HG03196 (cell line): Measurements from ENCODE around the gene MRPL53.
"Not testable (repeated sequence)": the region's sequence is repeated elsewhere in the genome, so short reads cannot be mapped to it uniquely, and the experiment has no call there.

Source experiments
- ATAC-seq: cut with Tn5 transposase; IDR thresholded peaks from one replicate; pipeline ENCODE4 v1.9.1; 2021; ENCODE audit not compliant: unreplicated experiment

Gene MRPL53

DNA sequence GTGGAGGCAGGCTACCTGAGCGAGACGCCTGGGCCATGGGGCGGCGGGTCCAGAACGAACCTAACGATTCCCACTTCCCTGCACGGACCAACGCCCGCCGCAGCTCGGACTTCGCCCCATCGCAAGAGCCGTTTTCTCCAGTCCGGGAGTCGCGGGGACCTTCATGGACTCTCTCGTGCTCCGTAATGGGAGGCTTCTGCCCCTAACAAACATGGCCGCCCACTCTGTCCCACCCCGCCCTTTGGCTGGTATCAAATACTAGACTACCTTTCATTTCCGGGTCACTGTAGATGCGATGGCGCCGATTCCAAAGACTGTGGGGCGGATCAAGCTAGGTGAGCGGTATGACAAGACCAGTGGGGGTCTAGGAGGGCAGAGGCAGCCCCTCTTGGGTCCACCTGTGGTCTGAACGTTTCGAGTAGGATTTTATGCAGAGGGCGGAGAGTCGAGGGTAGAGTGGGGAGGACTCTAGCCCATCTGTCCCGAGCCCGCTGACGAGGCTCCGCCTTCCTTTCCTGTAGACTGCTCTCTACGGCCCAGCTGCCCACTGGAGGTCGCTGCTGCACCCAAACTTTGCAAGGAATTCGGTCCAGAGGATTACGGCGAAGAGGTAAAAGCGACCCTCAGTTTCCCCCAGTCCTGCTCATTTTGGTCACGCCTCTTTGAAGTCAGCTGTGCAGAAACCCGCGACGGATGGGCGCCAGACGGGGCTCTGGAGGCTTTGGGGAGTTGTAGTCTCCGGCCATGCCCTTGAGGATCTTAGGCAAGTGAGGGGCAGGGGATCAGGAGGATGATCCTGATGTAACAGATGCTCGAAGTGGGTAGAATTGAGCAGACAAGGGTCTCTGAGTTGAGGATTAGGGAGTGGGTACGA lies 10.6 kb upstream of the MRPL53 start, which contains the start of the genes CCDC142 and TTC31:
TSS of gene CCDC142 (minus strand) at position 198 of the 874 bp plus-strand sequence. CDS start at position 37, 161 bp downstream.
TSS of gene TTC31 (plus strand) at position 281 of the 874 bp plus-strand sequence. CDS start at position 296, 15 bp downstream.
- ATAC-seq = peak; percentile 89

DNA sequence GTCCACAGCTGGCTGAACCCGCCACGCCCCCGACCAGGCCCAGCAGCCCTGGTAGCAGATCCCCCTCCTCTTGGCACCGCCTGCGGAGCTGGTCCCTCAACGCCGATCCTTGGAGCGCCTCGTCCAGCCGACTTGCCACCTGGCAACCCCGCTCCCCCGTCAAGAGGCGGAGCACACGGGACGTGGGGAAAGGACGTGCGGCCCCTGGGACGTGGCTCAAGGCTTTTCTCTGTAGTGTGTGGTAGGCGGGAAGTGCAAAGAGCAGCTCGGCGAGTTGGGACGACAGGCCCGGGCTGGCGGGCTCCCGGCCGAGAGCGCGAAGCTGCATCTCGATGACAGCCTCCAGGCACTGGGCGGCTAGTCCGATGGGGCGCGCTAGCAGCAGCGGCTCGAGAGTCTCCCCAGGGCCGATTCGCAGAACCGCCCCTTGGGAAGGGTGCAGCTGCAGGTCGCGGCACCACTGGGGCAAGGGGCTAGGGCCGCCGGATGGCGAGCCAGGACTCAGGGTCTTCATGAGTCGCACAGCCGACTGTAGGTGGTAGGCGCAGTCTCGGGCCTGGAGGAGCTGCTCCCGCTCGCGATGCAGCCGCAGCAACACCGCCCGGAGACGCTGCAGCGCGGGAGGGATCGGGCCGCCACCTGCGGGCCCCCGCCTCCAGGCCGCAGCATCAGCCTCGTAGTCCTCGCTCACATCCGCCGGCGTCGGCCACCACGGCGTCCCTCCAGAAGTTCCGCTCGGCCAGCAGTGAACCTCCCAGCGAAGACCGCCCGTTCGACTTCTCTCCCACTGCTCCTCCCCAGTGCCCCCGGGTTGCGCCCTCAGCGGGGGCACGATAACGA lies 9.7 kb upstream of the MRPL53 start:
- peak; percentile 27 for ATAC-seq

DNA sequence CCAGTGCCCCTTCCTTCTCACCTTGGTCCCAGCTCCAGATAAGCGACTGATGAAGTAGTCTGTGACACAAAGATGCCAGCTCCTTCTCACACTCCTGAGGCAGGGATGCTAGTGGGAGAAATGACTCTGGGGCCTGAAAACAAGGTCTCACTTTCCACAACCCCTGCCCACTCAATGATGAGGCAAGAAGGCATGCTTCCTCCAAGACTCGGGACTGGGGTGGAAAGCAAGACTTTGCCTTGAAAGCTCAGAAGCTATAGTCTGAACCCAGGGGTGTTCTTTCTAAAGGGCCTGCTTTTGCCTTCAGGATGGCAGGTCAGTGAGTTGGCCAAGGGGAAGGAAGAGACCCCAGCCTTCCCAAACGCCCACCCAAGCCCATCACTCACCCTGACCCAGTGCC lies 9.0 kb upstream of the MRPL53 start:
- ATAC-seq = no peak

DNA sequence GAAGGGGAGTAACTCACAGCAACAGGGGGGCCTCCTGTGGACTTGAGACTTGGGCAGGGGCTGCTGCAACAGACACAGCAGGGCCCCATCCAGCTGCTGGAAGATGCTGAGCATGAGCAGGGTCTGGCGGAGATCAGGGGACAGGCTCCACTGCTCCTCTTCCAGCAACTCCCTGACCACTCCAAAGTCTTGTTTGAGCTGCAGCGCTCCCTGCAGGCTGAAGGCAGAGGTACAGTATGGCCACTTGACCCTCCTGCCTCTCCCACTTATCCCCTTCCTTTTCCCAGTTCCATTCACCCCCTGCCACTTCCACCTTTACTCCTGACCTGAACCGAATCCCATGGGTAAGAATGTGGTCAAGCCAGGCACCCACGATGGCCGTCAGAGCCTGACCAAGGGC lies 2.4 kb upstream of the MRPL53 start:
- no peak for ATAC-seq

DNA sequence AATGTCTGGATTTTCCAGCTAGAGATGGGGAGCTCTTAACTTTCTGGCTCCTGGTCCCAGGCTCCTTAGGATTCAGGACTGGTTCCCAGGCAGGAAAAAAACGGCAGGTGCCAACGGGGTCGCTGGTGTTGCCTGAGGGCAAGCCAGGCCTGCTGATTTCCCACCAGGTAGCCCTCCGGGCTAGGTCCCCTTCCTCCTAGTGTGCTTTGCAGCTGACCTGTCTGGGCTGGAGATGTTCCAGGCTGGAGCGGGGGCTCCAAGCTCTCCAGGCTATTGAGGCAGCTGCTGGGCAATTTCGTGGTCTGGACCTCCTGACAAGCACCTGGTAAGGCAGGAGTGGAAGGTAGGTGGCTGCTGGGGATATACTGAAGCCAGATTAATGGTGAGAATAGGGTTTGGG lies 2.0 kb upstream of the MRPL53 start:
- no peak for ATAC-seq

DNA sequence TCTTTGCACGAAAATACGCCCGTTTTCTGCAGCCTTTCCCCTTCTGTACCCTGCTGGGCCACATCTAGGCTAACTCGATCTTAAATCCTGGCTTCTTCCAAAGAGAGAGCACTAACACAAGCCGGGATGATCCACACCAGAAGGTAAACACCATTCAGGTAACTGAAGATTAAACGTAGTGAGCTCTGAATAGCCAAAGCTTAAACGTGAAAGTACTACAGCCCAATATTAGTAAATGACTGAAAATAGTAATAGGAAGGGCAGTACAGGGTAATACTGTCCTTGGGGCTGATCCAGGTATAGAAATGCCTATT lies 422 bp upstream of the MRPL53 start:
- ATAC-seq = peak; percentile 1

DNA sequence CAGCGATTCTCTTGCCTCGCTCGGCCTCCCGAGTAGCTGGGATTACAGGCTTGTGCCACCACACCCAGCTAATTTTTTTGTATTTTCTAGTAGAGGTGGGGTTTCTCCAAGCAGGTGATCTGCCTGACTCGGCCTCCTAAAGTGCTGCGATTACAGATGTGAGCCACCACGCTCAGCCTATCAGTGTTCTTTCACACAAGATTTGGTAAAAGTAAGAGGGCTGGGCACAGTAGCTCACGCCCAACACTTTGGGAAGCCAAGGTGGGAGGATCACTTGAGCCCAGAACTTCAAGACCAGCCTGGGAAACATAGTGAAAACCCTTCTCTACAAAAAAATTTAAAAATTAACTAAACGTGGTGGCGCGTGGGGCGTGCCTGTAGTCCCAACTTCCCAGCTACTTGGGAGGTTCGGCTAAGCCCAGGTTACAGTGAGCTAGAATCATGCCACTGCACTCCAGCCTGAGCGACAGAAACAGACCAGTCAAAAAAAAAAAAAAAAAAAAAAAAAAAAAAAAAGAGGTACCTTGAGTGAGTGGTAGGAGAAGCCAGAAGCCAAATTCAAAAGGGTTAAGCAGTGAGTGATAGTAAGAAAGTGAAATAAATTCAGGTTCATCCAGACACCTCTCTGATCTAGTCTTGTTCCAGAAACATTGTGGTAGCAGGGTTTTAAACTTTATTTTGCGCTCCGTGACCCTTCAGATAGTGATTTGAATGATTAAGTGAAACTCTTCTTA lies 981 bp downstream of the MRPL53 start:
- no peak for ATAC-seq

DNA sequence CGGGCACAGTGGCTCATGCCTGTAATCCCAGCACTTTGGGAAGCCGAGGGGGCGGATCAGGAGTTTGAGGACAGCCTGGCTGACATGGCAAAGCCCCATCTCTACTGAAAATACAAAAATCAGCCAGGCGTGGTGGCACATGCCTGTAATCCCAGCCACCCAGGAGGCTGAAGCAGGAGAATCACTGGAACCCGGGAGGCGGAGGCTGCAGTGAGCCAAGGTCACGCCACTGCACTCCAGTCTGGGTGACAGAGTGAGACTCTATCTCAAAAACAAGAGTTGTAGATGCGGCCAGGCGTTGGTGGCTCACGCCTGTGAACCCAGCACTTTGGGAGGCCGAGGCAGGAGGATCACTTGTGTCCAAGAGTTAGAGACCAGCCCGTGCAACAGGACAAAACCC lies 1.7 kb downstream of the MRPL53 start:
- not testable (repeated sequence) for ATAC-seq

DNA sequence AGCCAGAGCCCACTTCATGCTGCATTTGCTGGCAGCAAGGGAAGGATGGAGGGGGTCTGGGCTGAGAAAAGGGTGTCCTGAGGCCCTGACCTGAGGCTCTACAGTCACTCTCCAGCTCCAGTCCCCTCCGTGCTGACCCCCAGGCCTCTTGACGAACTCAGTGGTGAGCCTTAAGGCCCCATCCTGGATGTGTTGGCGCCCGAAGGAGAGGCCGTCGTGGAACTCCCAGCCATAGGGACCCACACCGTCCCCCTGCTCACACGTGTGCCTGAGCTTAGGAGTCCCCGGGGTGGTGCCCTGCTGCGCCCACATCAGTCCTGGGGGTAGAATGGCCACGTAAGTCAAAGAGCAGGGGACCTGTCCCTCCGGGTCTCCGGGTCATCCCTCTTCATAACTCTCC lies 8.1 kb downstream of the MRPL53 start:
- ATAC-seq = no peak

DNA sequence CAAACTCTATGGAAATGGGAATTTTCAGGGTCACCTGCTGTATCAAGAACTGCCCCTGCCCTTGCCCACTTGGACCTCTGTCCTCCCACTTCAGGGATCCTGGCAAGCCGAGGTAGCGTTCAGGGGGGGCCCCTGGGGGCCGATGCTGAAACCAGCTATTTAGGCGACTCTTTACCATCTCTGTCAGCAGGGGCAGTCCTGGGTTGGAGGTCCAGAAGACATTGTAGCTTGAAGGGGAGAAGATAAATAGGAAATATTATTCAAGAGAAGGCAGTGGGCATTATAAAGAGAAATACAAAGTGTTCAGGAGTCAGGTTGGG lies 9.7 kb downstream of the MRPL53 start:
- no peak for ATAC-seq

DNA sequence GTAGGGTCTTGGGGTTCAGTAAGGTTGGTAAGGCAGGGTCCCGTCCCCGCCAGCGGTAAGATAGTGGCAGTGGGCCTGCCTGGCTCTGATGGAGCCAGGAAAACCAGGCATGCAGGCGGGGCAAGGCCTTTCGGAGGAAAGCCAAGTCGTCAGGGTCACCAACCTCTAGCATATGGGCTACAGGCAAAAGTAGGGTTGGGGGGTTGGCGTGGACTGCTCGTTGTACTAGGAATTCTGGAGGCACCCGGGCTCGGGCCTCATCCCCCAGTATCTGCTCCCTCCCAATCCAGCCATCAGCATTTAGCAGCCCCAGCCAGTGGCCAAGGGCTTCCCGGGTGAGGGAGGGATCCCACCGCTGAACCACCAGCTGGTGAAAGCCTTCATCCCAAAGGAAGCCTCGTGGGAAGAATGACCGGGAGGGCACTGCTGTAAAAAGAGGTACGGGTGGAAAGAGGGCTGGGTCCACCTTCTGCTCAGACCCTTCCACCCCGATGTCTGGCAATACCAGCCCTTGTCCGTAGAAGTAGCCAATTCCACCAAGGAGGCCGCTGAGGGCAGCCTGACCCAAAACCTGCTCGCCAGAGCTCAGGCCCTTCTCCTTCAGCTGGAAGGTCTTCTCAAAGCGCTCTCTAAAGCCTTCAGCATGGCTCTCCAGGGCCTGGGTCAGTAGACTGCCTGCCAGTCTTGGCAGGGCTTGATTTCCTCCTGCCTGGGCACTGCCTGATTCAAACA lies 10.3 kb downstream of the MRPL53 start:
- ATAC-seq = no peak

DNA sequence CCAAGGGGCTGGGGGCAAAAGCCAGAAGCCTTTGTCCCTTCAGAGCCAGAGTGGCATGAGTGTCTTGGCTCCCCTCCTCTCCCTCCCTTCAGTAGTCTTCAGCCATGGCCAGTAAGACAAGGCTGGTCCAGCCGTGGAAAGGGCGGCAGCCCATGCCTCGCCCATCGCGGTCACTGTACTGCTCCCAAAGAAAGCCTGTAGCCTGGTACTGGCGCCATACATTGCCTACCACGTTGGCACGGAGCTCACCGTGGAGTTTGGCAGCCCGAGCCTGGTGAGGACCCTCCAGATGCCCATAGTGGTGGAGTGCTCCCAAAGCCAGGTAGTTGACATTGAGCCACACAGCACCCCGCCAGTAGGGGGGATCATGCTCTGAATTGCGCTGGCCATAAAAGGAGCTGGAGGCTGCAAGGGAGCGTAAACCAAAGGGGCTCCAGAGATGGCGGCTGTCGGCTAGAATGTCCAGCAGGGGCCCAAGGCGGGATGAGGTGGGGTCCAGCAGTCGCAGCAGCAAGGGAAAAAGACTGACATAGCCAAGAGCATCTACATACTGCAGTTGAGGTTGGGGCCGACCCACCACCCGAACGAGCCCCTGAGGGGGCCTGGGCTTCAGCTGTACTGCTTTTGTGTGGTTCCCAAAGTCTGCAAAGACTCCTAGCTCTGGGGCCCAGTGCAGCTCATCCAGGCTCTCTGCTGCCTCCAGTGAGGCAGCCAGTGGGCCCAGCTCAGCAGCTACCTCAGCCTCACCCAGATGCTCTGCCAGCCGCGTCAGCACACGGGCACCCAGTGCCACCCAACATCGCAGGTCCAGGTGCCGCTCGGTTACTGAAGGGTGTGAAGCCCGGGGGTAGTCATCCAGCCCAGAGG lies 11.1 kb downstream of the MRPL53 start:
- no peak for ATAC-seq

DNA sequence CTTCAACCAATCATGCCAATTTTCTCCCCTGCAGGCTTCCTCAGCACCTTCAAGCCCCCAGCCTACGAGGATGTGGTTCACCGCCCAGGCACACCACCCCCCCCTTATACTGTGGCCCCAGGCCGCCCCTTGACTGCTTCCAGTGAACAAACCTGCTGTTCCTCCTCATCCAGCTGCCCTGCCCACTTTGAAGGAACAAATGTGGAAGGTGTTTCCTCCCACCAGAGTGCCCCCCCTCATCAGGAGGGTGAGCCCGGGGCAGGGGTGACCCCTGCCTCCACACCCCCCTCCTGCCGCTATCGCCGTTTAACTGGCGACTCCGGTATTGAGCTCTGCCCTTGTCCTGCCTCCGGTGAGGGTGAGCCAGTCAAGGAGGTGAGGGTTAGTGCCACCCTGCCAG lies 12.3 kb downstream of the MRPL53 start:
- ATAC-seq = not testable (repeated sequence)

DNA sequence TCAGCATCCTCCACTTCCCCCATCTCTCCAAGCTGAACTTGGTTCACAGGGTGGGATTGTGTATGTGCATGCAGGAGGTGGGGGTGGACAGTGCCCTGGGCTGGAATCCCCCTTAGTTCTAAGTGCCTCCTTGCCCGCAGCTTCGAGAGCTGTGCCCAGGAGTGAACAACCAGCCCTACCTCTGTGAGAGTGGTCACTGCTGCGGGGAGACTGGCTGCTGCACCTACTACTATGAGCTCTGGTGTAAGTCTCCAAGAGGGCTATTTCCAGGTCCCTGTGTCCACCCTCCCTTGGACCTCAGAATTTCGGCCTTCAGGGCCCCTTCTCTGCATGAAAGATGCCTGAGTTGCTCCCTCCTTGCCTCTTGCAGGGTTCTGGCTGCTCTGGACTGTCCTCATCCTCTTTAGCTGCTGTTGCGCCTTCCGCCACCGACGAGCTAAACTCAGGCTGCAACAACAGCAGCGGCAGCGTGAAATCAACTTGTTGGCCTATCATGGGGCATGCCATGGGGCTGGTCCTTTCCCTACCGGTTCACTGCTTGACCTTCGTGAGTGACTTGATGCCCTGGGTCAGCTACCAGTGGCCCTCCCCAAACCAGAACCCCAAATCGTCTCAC lies 12.9 kb downstream of the MRPL53 start:
- ATAC-seq = not testable (repeated sequence)

DNA sequence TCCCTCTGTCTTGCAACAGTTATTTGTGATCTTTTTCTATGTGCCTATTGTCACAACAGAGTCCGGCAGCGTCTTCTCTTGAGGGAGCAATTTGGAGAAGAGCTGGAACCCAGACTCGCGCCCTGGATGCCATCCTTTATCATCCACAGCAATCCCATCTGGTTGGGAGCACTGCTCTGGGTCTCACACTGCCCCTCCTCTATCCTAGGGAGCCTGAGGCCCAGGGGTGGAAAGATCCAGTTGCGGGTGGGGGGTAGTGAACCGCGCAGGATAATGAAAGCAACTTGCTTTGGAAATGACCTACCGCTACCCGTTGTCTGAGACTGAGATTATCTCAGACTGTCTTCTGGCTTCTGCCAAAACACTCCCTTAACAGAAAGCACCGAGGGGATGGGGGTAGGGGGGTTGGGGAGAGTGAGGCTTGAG lies 13.5 kb downstream of the MRPL53 start:
- ATAC-seq = no peak

DNA sequence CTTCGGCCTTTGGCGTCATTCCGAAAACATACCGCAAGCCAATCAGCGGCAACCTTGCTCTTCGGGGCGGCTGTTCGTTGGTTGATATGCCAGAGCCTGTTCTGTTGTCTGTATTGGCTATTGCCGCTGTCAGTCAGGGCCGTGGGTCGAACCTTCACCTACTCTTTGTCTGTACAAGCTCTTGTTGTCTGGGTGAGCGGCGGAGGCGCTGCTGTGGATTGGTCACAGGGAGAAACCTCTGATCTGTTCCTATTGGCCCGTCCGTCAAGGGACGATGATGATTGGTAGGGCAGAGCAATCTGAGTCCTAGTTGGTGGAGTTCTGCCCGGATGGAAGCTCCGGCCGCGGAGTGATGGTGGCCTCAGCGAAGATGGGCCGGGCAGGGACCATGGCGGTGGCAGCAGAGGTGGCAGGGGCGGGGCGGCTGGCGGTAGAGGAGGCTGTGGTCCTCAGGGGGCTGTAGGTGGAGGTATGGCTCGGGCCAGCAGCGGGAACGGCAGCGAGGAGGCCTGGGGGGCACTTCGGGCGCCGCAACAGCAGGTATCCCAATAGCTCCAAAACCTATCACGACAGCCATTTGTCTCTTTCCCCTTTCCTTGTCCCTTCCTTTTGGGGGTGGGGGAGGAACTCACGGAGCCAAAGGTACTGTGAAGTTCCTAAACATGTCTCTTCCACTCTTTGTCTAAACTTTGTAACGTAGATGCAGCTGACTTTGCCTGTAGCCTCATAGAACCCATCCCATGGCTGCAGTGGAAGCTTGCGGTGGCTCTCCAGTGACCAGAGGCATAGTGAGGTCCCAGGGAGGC lies 14.1 kb downstream of the MRPL53 start, which contains the start of gene WBP1:
TSS of gene WBP1 (plus strand) at position 307 of the 806 bp plus-strand sequence. CDS start at position 472, 165 bp downstream.
- peak; percentile 79 for ATAC-seq

DNA sequence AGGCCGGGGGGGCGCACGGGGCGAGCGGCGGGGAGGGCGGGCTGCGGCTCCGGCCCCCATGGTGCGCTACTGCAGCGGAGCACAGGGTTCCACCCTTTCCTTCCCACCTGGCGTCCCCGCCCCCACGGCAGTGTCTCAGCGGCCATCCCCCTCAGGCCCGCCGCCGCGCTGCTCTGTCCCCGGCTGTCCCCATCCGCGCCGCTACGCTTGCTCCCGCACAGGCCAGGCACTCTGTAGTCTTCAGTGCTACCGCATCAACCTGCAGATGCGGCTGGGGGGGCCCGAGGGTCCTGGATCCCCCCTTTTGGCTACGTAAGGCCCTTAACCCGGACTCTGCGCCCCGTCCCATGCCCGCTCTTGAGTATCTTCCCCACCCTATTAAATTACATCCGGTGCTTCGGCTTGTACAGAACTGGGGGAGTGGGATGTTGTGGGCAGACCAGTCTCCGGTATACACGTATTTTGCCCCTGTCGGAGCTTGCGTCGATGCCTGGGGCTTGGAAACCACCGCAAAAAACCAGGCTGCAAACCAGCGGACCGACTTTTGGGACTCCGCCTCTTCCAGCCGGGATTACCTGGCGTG lies 14.8 kb downstream of the MRPL53 start:
- ATAC-seq = peak; percentile 37

DNA sequence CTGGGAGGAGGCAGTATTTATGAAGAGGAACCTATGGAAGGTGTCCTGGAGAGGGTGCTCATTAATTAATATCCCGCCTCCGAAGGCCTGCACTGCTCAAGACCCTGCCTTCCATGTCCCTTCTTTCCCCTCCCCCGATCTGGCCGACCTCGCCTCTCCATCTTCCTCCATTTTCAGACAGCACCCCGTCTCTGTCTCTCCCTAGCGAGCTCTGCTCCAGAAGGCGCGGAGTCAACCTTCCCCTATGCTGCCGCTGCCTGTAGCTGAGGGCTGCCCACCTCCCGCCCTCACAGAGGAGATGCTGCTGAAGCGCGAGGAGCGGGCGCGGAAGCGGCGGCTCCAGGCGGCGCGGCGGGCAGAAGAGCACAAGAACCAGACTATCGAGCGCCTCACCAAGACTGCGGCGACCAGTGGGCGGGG lies 15.3 kb downstream of the MRPL53 start:
- ATAC-seq = no peak
